ENCODE results near the gene GON4L.

DNA sequence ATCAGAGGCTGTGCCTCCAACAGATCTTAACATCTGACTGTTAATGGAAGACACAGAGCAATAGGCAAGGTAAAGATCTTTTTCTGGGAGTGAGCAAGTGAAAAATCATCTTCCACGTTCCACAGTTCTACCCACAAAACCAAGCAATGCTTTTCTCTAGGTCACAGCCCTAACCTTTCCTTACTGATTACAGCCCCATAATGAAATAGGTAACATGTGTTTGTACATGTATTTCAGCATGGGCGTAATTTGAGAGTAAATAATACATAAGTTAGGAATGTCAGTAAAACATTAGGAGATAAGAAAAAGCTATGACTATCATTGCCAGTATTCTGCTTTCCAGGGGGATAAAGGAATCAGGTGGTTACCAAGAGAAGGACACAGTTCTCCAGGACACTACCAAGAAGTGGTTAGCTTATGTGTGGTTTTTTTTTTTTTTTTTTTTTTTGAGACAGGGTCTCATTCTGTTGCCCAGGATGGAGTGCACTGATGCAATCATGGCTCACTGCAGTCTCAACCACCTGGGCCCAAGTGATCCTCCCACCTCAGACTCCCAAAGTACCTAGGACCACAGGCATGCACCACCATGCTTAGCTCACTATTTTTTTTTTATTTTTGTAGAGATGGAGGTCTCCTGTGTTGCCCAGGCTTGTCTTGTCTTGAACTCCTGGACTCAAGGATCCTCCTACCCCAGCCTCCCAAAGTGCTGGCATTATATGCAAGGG is 96.1 kb downstream of the GON4L start:
- TF ChIP-seq ZBTB7A (IDR thresholded peaks at IDR 0.05; ENCODE audit: low read depth): no peak
- TF ChIP-seq EP300 (IDR thresholded peaks at IDR 0.05; ENCODE audit: borderline replicate concordance): no peak
- TF ChIP-seq YY1 (IDR thresholded peaks at IDR 0.05; ENCODE audit: low read depth): no peak
- TF ChIP-seq EGR1 (IDR thresholded peaks at IDR 0.05): no peak
- TF ChIP-seq, protein P1, sequence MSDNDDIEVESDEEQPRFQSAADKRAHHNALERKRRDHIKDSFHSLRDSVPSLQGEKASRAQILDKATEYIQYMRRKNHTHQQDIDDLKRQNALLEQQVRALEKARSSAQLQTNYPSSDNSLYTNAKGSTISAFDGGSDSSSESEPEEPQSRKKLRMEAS (IDR thresholded peaks at IDR 0.05): no peak
- no peak for TF ChIP-seq CREB1 (IDR thresholded peaks at IDR 0.05; ENCODE audit: low read depth)
- no peak for TF ChIP-seq RAD21 (IDR thresholded peaks at IDR 0.05; ENCODE audit: low read depth)
- no peak for TF ChIP-seq FOXM1 (IDR thresholded peaks at IDR 0.05; ENCODE audit: borderline replicate concordance, low read depth)
- TF ChIP-seq, protein P2, sequence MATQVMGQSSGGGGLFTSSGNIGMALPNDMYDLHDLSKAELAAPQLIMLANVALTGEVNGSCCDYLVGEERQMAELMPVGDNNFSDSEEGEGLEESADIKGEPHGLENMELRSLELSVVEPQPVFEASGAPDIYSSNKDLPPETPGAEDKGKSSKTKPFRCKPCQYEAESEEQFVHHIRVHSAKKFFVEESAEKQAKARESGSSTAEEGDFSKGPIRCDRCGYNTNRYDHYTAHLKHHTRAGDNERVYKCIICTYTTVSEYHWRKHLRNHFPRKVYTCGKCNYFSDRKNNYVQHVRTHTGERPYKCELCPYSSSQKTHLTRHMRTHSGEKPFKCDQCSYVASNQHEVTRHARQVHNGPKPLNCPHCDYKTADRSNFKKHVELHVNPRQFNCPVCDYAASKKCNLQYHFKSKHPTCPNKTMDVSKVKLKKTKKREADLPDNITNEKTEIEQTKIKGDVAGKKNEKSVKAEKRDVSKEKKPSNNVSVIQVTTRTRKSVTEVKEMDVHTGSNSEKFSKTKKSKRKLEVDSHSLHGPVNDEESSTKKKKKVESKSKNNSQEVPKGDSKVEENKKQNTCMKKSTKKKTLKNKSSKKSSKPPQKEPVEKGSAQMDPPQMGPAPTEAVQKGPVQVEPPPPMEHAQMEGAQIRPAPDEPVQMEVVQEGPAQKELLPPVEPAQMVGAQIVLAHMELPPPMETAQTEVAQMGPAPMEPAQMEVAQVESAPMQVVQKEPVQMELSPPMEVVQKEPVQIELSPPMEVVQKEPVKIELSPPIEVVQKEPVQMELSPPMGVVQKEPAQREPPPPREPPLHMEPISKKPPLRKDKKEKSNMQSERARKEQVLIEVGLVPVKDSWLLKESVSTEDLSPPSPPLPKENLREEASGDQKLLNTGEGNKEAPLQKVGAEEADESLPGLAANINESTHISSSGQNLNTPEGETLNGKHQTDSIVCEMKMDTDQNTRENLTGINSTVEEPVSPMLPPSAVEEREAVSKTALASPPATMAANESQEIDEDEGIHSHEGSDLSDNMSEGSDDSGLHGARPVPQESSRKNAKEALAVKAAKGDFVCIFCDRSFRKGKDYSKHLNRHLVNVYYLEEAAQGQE (IDR thresholded peaks at IDR 0.05; ENCODE audit: low read depth): no peak
- no peak for TF ChIP-seq TAF1 (IDR thresholded peaks at IDR 0.05; ENCODE audit: low read depth)
- no peak for TF ChIP-seq CEBPB (IDR thresholded peaks at IDR 0.05)
